Esophagus mucosa (tissue), 1 donor: ENCODE data around the gene HIP1. TPM values are rescaled to one million over a fixed set of nuclear protein-coding genes. Genes with fewer than 3 reads are reported as not detected.
A peak's percentile ranks its signal among the peaks of the same experiment; 100 is the strongest.
"Not testable (repeated sequence)": the region's sequence is repeated elsewhere in the genome, so short reads cannot be mapped to it uniquely, and the experiment has no call there.

Experiments
- ATAC-seq: fragments of 200-7000 bp; cut with Tn5 transposase; one replicate; pipeline ENCODE4 v1.9.1; 2020
- total RNA-seq: library from RNA; stranded (reverse); gene quantifications from one replicate; pipeline ENCODE4 v1.2.4, GENCODE V29; 2023
- donor health status: DM: yes; HTN: yes; CAD: no.

The HIP1 gene
- total RNA-seq: 5.4 TPM

DNA sequence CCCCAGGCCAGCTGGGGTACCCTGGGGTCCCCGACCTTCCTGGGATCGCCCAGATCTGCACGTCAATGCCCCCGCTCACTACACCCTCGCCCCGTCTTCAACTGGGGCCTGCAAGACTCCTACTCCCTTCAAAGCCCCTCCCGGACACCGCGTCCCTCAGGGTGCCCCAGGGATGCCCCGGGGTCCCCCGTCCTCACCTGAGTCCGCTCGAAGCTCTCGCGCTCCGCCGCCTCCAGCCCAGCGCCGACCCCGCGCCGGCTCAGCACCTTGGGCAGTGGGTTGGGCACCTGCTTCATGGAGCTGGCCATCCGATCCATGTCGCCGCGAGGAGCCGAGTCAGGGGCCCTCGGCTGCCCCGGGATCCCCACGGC, at the start of gene HIP1:
Gene HIP1, minus strand, starts transcription at position 338 of the 371 bp plus-strand sequence. Its CDS starts 21 bp downstream, at position 317.
- peak; percentile 11 for ATAC-seq

DNA sequence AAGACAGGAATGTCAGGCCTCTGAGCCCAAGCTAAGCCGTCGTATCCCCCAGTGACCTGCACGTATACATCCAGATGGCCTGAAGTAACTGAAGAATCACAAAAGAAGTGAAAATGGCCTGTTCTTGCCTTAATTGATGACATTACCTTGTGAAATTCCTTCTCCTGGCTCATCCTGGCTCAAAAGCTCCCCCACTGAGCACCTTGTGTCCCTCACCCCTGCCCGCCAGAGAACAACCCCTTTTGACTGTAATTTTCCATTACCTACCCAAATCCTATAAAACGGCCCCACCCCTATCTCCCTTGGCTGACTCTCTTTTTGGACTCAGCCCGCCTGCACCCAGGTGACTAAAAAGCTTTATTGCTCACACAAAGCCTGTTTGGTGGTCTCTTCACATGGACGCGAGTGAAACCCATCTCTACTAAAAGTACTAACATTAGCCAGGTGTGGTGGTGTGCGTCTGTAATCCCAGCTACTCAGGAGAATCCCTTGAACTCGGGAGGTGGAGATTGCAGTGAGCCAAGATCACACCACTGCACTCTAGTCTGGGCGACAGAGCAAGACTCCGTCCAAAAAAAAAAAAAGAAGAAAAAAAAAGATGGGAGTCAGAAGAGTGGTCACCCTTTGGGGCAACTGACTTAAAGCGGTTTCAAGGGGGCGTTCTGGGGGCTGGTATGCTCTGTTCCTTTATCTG, 49.6 kb upstream of the HIP1 start:
- ATAC-seq: not testable (repeated sequence)

DNA sequence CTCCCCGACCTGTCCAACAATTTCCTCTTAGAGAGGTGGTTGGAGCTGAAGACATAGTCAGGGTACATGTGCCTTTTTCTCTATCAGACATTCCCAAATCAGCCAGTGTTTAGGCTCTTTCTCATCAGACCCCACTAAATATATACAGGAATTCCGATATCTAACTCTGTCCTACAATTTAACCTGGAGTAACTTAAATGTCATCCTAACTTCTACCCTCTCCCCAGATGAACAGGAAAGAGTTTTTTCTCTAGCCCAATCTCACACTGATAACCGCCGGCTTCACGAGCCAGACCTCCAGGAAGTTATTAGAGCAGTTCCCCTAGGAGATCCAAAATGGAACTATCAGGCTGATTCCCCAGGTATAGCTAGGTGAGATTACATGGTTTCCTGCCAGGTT, 44.3 kb upstream of the HIP1 start:
- not testable (repeated sequence) for ATAC-seq

DNA sequence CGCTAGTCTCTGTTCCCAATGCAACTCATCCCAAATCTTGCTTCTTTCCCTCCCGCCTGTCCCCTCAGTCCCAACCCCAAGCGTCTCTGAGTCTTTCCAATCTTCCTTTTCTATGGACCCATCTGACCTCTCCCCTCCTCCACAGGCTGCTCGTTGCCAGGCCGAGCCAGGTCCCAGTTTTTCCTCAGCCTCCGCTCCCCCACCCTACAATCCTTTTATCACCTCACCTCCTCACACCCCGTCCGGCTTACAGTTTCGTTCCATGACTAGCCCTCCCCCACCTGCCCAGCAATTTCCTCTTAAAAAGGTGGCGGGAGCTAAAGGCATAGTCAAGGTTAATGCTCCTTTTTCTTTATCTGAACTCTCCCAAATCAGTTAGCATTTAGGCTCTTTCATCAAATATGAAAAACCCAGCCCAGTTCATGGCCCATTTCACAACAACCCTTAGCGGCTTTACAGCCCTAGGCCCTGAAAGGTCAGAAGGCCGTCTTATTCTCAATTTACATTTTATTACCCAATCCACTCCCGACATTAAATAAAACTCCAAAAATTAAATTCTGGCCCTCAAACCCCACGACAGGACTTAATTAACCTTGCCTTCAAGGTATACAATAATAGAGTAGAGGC, 42.0 kb upstream of the HIP1 start:
- ATAC-seq: not testable (repeated sequence)

DNA sequence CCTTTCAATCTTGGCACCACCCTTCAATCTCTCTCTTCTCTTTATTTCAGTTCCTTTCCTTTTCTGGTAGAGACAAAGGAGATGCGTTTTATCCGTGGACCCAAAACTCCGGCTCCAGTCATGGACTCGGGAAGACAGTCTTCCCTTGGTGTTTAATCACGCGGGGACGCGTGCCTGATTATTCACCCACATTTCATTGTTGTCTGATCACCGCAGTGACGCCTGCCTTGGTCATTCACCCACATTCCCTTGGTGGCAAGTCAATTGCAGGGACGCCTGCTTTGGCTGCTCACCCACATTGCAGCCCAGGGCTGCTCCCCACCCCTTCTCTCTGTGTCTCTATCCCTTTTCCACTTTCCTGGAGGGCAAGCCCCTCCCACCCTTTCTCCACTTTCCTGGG, 40.8 kb upstream of the HIP1 start:
- ATAC-seq: not testable (repeated sequence)

DNA sequence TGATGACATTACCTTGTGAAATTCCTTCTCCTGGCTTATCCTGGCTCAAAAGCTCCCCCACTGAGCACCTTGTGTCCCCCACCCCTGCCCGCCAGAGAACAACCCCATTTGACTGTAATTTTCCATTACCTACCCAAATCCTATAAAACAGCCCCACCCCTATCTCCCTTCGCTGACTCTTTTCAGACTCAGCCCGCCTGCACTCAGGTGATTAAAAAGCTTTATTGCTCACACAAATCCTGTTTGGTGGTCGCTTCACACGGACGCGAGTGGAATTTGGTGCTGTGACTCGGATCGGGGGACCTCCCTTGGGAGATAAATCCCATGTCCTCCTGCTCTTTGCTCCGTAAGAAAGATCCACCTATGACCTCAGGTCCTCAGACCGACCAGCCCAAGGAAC, 40.3 kb upstream of the HIP1 start:
- ATAC-seq: not testable (repeated sequence)

DNA sequence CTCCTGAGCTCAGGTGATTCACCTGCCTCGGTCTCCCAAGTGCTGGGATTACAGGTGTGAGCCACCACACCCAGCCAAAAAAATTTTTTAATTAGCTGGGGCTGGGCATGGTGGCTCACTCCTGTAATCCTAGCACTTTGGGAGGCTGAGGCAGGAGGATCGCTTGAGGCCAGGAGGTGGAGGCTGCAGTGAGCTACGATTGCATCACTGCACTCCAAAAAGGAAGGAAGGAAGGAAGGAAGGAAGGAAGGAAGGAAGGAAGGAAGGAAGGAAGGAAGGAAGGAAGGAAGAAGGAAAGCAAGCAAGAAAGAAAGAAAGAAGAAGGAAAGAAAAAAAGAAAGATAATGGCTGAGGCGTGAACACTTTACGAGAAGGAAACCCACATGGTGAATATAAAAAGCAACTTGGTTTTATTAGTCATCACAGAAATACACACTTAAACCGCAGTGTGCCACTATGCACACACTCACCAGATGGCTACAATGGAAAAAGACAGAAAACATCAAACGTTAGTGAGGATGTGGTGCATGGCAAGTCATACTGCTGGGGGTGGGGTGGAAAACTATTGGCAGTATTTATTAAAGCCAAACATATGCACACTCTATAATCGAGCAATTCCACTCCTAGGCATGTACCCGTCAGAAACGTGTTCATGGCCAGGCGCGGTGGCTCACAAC, 37.7 kb upstream of the HIP1 start:
- ATAC-seq: peak; percentile 60

DNA sequence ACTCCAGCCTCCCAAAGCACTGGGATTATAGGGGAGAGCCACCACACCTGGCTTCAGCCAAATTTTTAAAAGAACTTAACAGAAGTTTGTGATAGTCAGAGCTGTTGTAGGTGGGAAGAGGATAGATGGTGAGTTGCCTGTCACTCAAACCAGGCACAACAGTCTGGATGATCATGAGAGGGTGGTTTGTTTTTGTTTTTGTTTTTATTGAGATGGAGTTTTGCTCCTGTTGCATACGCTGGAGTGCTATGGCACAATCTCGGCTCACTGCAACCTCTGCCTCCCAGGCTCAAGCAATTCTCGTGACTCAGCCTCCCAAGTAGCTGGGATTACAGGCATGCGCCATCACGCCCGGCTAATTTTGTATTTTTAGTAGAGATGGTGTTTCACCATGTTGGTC, 35.2 kb upstream of the HIP1 start:
- ATAC-seq: not testable (repeated sequence)

DNA sequence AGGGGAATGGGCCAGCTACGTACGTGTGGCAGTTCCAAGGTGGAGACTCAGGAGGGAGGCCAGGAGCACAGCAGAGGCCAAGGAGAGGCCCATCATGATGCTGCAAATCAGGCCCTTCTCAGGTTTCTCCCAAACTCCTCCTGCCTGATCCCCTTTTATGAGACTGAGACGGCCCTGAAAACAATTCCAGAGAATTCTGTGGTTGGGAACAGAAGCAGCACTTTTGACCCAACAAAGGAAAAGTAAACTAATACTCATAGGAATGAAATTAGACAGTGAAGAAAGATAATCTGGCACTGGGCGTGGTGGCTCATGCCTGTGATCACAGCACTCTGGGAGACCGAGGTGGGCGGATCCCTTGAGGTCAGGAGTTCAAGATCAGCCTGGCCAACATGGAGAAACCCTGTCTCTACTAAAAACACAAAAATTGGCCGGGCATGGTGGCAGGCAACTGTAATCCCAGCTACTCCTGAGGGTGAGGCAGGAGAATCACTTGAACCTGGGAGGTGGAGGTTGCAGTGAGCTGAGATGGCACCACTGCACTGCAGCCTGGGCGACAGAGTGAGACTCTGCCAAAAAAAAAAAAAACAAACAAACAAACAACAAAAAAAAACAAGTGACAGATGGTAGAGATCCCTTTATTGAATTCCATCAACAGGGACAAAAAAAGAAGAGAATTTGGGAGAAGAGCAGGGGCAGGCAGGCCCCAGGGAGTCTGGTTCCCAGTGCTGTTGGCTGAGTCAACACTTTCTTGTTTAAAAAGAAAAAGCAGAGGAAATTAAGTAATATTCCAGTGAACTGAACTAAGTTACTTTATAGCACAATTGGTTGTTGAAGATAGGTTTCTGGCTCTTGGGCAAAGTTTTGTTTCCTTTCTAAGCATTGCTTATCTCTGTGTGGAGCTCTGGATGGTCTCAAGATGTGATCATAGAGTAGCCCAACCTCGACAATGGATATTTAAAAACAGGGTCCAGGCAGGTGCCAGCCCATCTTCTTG, 33.6 kb upstream of the HIP1 start, which contains the start of gene CCL26:
Gene CCL26, minus strand, starts transcription at position 131 of the 997 bp plus-strand sequence. Its CDS starts 35 bp downstream, at position 96.
- peak; percentile 56 for ATAC-seq

DNA sequence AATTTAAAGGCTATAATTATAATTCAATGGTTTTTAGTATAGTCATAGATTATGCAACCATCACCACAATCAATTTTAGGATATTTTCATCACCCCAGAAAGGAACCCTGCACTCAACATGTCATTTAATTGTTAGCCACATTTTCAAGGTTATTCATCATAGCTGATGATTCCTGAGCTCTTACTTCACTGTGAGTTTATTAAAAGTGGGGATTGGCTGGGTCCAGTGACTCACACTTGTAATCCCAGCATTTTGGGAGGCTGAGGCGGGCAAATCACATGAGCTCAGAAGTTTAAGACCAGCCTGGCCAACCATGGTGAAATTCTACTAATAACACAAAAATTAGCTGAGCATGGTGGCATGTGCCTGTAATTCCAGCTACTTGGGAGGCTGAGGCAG, 32.5 kb upstream of the HIP1 start:
- peak; percentile 51 for ATAC-seq

DNA sequence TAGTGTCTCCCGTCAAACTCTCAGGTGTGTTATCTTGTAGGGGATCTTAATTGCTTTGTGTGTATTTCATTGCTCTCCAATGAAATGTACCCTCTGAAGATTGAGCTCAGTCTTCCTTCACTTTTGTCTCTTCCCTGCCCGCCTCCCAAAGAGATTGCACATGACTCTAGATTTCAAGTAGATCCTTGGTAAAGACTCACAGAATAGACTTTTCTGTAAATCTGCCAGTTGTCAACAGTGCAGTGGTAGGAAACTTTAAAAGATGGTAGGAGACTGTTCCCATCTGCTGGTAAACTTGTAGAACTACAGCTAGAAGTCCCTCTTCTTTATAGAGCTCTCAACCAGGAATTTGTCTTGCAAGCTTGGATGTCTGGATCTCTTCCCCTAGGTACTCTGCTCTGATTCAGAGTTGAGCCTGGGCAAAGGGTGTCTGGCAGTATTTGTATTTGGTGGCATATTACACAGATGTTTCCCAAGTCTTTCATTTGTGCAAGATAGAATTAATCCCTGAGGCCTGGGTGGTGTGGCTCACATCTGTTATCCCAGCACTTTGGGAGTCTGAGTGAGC, 23.7 kb upstream of the HIP1 start:
- peak; percentile 88 for ATAC-seq

DNA sequence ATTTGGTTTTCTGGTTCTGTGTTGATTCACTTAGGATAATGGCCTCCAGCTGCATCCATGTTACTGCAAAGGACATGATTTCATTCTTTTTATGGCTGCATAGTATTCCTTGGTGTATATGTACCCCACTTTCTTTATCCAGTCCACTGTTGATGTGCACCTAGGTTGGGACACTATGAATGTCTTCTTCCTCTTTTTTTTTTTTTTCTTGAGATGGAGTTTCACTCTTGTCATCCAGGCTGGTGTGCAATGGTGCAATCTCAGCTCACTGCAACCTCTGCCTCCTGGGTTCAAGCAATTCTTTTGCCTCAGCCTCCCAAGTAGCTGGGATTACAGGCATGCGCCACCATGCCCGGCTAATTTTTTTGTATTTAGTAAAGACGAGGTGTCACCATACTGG, 23.1 kb upstream of the HIP1 start:
- ATAC-seq: not testable (repeated sequence)

DNA sequence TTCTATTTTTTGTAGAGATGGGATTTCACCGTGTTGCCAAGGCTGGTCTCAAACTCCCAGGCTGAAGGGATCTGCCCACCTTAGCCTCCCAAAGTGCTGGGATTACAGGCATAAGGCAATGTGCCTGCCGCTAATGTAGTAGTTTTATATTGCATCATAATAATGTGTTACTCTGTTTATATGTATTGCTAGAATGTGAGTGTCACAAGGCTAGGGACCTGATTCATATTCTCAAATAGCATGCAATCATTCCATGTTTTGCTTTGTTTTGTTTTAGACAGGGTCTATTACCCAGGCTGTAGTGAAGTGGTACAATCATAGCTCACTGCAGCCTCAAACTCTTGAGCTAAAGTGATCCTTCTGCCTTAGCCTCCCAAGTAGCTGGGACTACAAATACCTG, 19.8 kb upstream of the HIP1 start:
- no peak for ATAC-seq

DNA sequence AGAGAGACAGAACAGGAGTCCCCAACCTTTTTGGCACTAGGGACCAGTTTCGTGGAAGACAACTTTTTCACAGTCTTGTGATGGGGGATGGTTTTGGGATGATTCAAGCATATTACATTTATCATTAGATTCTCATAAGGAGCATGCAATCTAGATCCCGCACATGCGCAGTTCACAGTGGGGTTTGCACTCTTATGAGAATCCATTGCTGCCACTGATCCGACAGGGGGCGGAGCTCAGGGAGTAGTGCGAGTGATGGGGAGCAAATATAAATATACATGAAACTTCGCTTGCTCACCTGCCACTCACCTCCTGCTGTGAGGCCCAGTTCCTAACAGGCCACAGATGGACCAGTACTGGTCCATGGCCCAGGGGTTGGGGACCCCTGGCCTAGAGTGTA, 19.1 kb upstream of the HIP1 start:
- no peak for ATAC-seq

DNA sequence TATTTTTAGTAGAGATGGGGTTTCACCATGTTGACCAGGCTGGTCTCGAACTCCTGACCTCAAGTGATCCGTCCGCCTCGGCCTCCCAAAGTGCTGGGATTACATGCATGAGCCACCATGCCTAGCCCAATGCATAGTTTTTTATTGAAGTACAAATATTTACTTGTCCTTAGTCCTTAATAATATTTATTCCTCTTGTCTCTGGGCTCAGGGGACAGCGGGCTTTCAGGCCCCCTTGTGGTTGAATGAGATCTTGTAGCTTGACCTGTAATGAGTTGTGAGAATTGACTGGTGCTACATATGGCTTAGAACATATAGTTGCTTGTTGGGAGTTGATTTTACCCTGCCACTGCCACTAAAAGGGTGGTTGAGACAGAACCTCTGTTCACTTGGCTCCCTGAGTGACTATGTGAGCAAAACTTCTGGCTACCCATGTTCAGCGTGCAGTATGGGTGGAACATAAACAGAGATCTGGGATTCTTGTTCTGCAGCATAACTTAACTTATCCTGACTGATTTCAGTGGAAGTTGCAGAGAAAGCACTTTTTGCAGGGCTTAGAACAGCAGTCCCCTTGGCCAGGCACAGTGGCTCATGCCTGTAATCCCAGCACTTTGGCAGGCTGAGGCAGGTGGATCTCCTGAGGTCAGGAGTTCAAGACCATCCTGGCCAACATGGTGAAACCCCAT, 18.4 kb upstream of the HIP1 start:
- no peak for ATAC-seq

DNA sequence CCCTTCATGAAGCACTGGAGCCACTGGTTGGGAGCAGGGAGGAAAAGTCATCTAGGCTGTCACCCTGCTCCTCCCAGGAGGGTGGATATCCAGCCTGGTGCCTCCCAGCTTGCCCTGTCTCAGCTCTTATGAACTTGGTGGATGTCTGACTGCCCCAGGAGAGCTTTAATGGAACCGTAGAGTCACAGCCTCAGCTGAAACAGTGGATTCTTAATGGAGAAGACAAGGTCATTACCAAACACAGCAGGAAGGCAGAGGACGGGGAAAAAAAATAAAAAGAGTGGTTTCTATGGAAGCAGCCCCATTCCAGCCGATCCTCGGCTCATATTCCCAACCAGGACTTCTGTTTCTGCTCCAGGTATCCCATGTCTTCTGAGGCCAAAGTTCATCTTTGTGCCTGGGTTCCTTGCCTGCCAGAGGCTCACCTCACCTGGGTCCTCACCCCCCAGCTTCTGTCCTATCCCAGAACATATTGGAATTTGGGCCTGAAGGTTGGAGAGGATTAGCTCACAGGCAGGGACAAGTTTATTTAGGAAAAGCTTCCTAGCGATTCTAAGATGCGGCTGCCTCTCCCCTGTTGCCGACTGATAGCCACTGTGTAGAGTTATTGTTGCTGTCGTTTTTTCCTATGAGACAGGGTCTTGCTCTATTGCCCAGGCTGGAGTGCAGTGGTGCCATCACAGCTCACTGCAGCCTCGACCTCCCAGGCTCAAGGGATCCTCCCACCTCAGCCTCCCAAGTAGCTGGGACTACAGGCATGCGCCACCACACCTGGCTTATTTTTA, 17.7 kb upstream of the HIP1 start:
- ATAC-seq: no peak

DNA sequence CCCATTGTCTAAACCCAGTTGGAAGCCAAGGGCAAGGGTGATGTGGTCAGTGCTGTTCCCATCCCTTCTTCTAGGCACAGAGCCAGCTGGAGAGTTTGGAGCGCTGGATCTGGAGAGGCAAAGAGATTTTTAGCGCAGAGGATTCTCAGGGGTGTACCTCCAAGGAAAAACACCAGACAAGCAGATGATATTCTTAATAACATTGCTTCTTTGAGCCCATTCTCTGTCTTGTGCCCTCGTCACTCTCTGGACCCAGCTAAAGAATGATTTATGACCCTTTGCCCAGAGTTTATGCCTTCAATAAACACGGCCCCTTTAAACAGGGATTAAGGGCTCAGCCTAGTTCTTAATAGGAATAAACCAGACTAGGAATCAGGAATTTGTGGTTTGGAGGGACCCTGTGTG, 4.7 kb upstream of the HIP1 start:
- ATAC-seq: no peak

DNA sequence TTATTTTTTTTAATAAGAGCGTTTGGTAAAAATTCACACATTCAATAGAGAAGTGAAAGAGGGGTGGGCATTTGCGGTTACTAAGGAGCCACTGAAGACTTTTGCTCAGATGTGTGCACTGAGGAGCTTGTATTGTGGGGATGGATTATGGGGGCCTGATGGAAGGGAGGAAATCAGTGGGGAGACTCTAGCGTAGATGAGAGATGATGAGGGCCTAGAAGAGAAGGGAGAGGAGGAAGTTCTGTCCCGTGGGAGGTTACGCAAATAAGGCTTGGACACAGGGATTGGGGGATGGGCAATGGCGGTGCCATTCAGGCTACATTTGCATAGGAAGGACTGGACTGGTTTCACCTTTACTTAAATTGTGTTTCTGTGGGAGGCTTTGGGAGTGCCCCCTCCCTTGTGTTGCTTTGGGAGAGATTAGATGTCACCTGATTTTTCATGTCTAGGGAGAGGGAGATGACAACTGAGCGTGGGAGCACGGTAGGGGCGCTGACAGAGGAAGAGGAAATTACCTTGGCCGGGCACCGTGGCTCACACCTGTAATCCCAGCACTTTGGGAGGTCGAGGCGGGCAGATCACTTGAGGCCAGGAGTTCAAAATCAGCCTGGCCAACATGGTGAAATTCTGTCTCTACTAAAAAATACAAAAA, 2.2 kb upstream of the HIP1 start:
- ATAC-seq: no peak

DNA sequence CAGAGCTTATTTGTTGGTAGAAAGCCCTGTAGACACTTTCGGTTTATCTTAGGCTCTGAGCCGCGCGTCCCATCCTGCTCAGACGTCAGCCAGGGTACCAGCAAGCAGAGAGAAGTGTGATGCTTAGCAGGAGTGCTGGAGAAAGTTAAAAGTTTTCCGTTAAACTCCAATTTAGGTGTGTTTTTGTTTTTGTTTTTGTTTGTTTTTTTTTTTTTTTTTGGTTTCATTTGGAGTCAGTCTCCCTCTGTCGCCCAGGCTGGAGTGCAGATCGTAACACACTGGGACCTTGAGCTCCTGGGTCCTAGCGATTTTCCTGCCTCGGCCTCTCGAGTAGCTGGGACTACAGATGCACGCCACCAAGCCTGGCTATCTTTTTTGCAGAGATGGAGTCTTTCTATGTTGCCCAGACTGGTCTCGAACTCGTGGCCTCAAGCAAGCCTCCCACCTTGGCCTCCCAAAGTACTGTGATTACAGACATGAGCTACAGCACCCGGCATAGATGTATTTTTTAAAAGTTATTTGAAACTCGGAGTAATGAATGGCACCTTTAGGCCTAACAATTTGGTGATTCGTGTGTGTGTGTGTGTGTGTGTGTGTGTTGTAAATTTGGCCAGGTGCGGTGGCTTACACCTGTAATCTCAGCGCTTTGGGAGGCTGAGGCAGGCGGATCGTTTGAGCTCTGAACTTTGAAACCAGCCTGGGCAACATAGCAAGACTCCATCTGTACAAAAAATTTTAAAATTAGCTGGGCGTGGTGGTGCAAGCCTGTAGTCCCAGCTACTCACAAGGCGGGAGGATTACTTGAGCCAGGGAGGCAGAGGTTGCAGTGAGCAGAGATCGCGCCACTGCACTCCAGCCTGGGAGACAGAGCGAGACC, 1.3 kb upstream of the HIP1 start:
- no peak for ATAC-seq
